Loucy (cell line): ENCODE results near the gene BCR.

ENCODE experiments used
- H2AFZ ChIP-seq: fragments of 200-600 bp; sonication (generic); 2 replicates; pipeline ENCODE4 v1.6.0; 2016; ENCODE audit warnings: antibody characterized with exemption, mild to moderate bottlenecking, low read length, moderate library complexity
- H3F3A ChIP-seq: fragments of 200-600 bp; 2 replicates; pipeline ENCODE4 v1.6.0; 2016; ENCODE audit warnings: antibody characterized with exemption, low read depth, mild to moderate bottlenecking
- H3K27me3 ChIP-seq: fragments of 200-600 bp; sonication (generic); 2 replicates; pipeline ENCODE4 v1.6.1; 2014; ENCODE audit warnings: low read length, mild to moderate bottlenecking; ENCODE audit not compliant: insufficient read depth, poor library complexity, severe bottlenecking
- H3K36me3 ChIP-seq: fragments of 200-600 bp; sonication (generic); 2 replicates; pipeline ENCODE4 v1.6.1; 2016; ENCODE audit warnings: low read length; ENCODE audit not compliant: insufficient read depth
- H3K4me1 ChIP-seq: fragments of 200-600 bp; sonication (generic); 2 replicates; pipeline ENCODE4 v1.5.1; 2014; ENCODE audit warnings: low read length, mild to moderate bottlenecking; ENCODE audit not compliant: insufficient read depth, poor library complexity, severe bottlenecking
- H3K4me2 ChIP-seq: fragments of 200-600 bp; sonication (generic); 2 replicates; pipeline ENCODE4 v1.6.0; 2014; ENCODE audit warnings: antibody characterized with exemption, low read length, low read depth, mild to moderate bottlenecking; ENCODE audit not compliant: poor library complexity, severe bottlenecking
- H3K4me3 ChIP-seq: fragments of 200-600 bp; sonication (generic); 2 replicates; pipeline ENCODE4 v1.5.1; 2014; ENCODE audit warnings: low read length, mild to moderate bottlenecking, mixed read lengths; ENCODE audit not compliant: poor library complexity, severe bottlenecking
- H3K79me2 ChIP-seq: fragments of 200-600 bp; sonication (generic); 2 replicates; pipeline ENCODE4 v1.6.1; 2014; ENCODE audit warnings: low read length; ENCODE audit not compliant: insufficient read depth
- H3K9ac ChIP-seq: fragments of 200-600 bp; sonication (generic); 2 replicates; pipeline ENCODE4 v1.6.0; 2014; ENCODE audit warnings: mild to moderate bottlenecking, low read depth, low read length, moderate library complexity; ENCODE audit not compliant: poor library complexity, severe bottlenecking
- H3K9me2 ChIP-seq: fragments of 200-600 bp; sonication (generic); replicated peaks from 2 replicates; pipeline ENCODE4 v1.6.1; 2016; ENCODE audit warnings: low read depth, low read length, mixed read lengths
- H3K9me3 ChIP-seq: fragments of 200-600 bp; sonication (generic); 2 replicates; pipeline ENCODE4 v1.6.1; 2014; ENCODE audit warnings: mild to moderate bottlenecking, antibody characterized with exemption, low read length, low read depth; ENCODE audit not compliant: insufficient read depth
- H4K20me1 ChIP-seq: fragments of 200-600 bp; sonication (generic); 2 replicates; pipeline ENCODE4 v1.6.0; 2014; ENCODE audit warnings: antibody characterized with exemption, low read length, mild to moderate bottlenecking; ENCODE audit not compliant: insufficient read depth, poor library complexity, severe bottlenecking
- CTCF ChIP-seq: fragments of 200-600 bp; sonication (generic); conservative IDR thresholded peaks from 2 replicates; pipeline ENCODE4 v1.5.1; 2014; ENCODE audit warnings: mild to moderate bottlenecking, antibody characterized with exemption, low read length
- EZH2phosphoT487 ChIP-seq: fragments of 200-600 bp; IDR thresholded peaks from 2 replicates; pipeline ENCODE4 v1.6.1; 2018; ENCODE audit warnings: antibody characterized with exemption, mild to moderate bottlenecking, moderate library complexity, borderline replicate concordance

BCR gene

GRCh38 chr22:23292453-23293350, 112.4 kb downstream of the BCR start:
- Histone ChIP-seq H3K27me3 (no peaks in the 10 kb centered on the region), H3K4me2 (no peak overlapping the region), H3K4me1 (no peaks in the 10 kb centered on the region), H2AFZ (no peak overlapping the region), H3K9me3 (no peaks in the 10 kb centered on the region), H4K20me1 (peaks cover 8% of the 10 kb centered on the region), H3K36me3 (peaks cover 98% of the 10 kb centered on the region), H3K9me2 (no peaks in the 10 kb centered on the region), H3K79me2 (no peaks in the 10 kb centered on the region), H3K9ac (no peak overlapping the region), H3K4me3 (no peak overlapping the region), H3F3A (no peaks in the 10 kb centered on the region)
- no peak for TF ChIP-seq EZH2phosphoT487
- TF ChIP-seq CTCF: no peak

GRCh38 chr22:23293720-23294119, 113.4 kb downstream of the BCR start:
- Histone ChIP-seq H3K9me3 (no peaks in the 10 kb centered on the region), H3K9me2 (no peaks in the 10 kb centered on the region), H3K4me2 (no peak overlapping the region), H3K36me3 (peaks cover 97% of the 10 kb centered on the region), H4K20me1 (peaks cover 8% of the 10 kb centered on the region), H3K4me3 (no peak overlapping the region), H3K27me3 (no peaks in the 10 kb centered on the region), H3K79me2 (no peaks in the 10 kb centered on the region), H3K4me1 (no peaks in the 10 kb centered on the region), H2AFZ (no peak overlapping the region), H3K9ac (no peak overlapping the region), H3F3A (no peaks in the 10 kb centered on the region)
- TF ChIP-seq EZH2phosphoT487 (no peak), CTCF (no peak)

GRCh38 chr22:23294221-23294620, 113.9 kb downstream of the BCR start:
- Histone ChIP-seq H3K4me3 (no peak overlapping the region), H3K27me3 (no peaks in the 10 kb centered on the region), H3K4me2 (no peak overlapping the region), H3K79me2 (no peaks in the 10 kb centered on the region), H3K9me2 (no peaks in the 10 kb centered on the region), H3F3A (no peaks in the 10 kb centered on the region), H2AFZ (no peak overlapping the region), H3K4me1 (no peaks in the 10 kb centered on the region), H4K20me1 (peaks cover 8% of the 10 kb centered on the region), H3K9ac (no peak overlapping the region), H3K36me3 (peaks cover 94% of the 10 kb centered on the region), H3K9me3 (no peaks in the 10 kb centered on the region)
- TF ChIP-seq EZH2phosphoT487 (no peak), CTCF (no peak)
